Liver (tissue), 3 donors: ENCODE results near the gene CDH3.

ENCODE experiments used
- CTCF ChIP-seq: fragments of 150-350 bp; IDR thresholded peaks from 2 replicates; pipeline ENCODE4 v1.5.1; 2017; ENCODE audit warnings: improper control_type of control experiment, low read depth, low read length; ENCODE audit not compliant: missing input control
- NR2F2 ChIP-seq: IDR thresholded peaks from 2 replicates; pipeline ENCODE4 v1.6.1; 2016; ENCODE audit warnings: antibody characterized with exemption
- donor health status: healthy.
- donor health status: healthy.

GRCh38 chr16:68728523-68728922 lies 83.4 kb downstream of the CDH3 start:
- TF ChIP-seq NR2F2, result no peak
- no peak for TF ChIP-seq CTCF
